ENCODE results near the gene TMEM273.

TMEM273 gene

DNA sequence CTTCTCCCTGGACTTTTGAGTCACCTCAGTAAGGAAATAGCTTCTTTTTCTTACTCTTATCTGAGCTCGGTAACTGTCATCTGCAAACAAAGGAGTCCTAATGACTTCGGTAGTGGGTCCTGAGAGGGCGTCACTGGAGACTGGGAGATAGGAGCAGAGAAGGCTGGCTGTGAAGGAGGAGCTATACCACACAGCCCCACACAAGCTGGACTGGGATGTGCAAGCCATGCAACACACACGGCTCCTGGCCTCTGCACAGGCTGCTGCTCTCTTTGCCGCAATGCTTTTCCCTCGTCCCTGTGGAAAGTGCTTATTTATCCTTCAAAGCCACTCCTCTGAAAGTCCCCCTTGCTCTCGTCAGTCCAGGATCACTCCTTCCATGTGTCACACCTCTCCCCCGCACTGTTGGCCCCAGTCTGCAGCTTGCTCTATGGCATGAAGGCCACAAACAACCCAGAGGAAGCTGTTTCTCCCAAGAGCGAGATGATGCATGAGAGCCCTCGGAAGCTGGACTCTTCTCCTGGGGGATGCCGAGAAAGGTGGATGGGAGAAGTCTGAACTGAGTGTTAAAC, 14.9 kb downstream of the TMEM273 start:
- Histone ChIP-seq H3K9me3 (ENCODE audit: control insufficient read depth, low read length) (no peaks in the 10 kb centered on the region), H3K9ac (ENCODE audit: low read length) (no peak overlapping the region), H3K4me3 (ENCODE audit: low read length) (no peak overlapping the region), H3K36me3 (ENCODE audit: control insufficient read depth, insufficient read depth, low read length) (no peaks in the 10 kb centered on the region), H3K4me1 (ENCODE audit: control insufficient read depth, insufficient read depth, low read length) (no peaks in the 10 kb centered on the region), H3K27me3 (ENCODE audit: control insufficient read depth, insufficient read depth, low read length) (no peaks in the 10 kb centered on the region)

DNA sequence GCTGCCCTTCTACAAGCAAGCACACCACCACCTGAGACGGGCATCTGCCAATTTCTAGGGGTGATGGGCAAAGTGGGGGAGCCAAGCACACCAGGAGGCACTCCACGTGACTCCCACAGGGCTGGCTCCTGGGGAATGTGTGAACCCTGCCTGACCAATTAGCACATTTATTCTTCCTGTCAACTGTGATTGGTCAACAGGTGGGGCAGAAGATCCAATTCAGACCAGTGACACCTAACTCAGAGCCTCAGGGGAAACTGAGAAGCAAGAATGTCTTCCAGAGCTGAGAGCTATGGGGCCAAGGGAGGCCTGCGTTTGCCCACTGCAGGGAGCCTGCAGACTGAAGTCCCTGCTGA, 15.4 kb downstream of the TMEM273 start:
- H3K9me3 ChIP-seq (ENCODE audit: control insufficient read depth, low read length), result no peaks in the 10 kb centered on the region
- no peaks in the 10 kb centered on the region for H3K36me3 ChIP-seq (ENCODE audit: control insufficient read depth, insufficient read depth, low read length)
- H3K9ac ChIP-seq (ENCODE audit: low read length), result no peak overlapping the region
- H3K4me3 ChIP-seq (ENCODE audit: low read length), result no peak overlapping the region
- H3K27me3 ChIP-seq (ENCODE audit: control insufficient read depth, insufficient read depth, low read length), result no peaks in the 10 kb centered on the region
- H3K4me1 ChIP-seq (ENCODE audit: control insufficient read depth, insufficient read depth, low read length), result no peaks in the 10 kb centered on the region

DNA sequence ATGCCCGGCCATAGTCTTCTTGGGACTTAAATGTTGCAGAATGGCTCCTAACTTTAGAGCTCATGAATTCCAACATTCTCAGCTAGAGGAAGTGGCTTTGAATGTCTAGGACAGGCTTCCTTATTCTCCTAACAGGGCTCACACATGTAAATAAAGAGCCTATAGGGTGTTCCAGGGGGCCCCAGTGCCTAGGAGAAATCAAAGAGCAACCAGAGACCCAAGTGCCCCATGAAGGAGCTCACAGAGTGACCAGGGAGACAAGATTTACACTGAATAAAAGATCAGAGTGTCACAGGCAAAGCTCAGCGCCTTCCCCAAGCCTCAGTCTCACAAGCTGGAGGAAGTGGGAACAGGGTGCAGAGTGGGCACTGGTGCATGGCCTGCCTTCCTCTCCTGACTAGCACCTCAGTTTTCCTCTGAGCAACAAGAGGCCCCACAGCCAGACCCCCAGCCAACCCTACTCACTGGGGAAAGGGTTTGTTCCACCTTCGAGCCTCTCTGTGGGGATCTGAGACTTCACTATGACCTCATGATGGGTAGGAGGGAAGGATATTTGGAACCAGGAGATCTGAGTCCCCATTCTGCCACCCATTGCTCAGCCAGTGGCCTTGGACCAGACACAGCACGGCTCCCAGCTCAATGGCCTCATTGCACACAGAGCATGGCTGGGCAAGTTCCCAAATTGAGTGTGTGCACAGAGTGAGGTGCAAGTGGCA, 16.0 kb downstream of the TMEM273 start:
- Histone ChIP-seq H3K9ac (ENCODE audit: low read length) (no peak overlapping the region), H3K27me3 (ENCODE audit: control insufficient read depth, insufficient read depth, low read length) (no peaks in the 10 kb centered on the region), H3K4me3 (ENCODE audit: low read length) (no peak overlapping the region), H3K9me3 (ENCODE audit: control insufficient read depth, low read length) (no peaks in the 10 kb centered on the region), H3K4me1 (ENCODE audit: control insufficient read depth, insufficient read depth, low read length) (no peaks in the 10 kb centered on the region), H3K36me3 (ENCODE audit: control insufficient read depth, insufficient read depth, low read length) (no peaks in the 10 kb centered on the region)

GRCh38 chr10:49171326-49172060, 16.7 kb downstream of the TMEM273 start:
- Histone ChIP-seq H3K4me1 (ENCODE audit: control insufficient read depth, insufficient read depth, low read length) (no peaks in the 10 kb centered on the region), H3K4me3 (ENCODE audit: low read length) (no peak overlapping the region), H3K9me3 (ENCODE audit: control insufficient read depth, low read length) (no peaks in the 10 kb centered on the region), H3K27me3 (ENCODE audit: control insufficient read depth, insufficient read depth, low read length) (no peaks in the 10 kb centered on the region), H3K36me3 (ENCODE audit: control insufficient read depth, insufficient read depth, low read length) (no peaks in the 10 kb centered on the region), H3K9ac (ENCODE audit: low read length) (no peak overlapping the region)

DNA sequence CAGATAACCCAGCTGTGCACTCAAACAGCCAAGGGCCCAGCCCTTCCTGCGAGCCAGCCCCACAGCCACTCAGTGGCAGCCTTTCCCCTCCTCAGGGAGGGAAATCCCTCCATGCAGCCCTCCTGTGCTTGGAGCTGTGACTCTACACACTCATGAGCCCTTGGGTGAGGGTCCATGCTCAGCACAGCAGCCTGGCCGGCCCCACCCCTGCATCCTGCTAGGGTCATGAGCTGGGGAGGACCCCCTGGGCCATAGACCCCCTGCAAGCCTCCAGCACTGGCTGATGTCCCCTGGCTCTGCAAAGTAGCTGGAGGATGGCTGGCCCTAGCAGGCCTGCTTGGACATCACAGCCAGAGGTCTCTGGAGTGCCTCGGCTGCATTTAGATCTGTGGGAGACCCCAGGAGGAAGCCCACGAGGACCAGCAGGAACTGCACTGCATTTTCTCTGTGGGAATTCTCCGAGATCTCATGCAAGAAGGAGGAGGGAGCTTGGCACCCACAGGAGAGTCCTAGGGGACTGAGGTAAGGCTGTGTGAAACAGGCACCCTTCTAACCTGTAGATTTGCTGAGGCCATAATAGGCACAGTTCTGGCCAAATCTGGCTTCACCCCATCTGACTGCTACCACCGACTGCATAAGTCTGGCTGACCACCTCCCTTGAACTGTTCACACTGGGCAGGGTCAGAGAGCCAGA, 17.4 kb downstream of the TMEM273 start:
- no peak overlapping the region for H3K4me3 ChIP-seq (ENCODE audit: low read length)
- no peaks in the 10 kb centered on the region for H3K27me3 ChIP-seq (ENCODE audit: control insufficient read depth, insufficient read depth, low read length)
- H3K36me3 ChIP-seq (ENCODE audit: control insufficient read depth, insufficient read depth, low read length), result no peaks in the 10 kb centered on the region
- no peak overlapping the region for H3K9ac ChIP-seq (ENCODE audit: low read length)
- no peaks in the 10 kb centered on the region for H3K4me1 ChIP-seq (ENCODE audit: control insufficient read depth, insufficient read depth, low read length)
- no peaks in the 10 kb centered on the region for H3K9me3 ChIP-seq (ENCODE audit: control insufficient read depth, low read length)

- no peak overlapping the region for H3K4me3 ChIP-seq (ENCODE audit: low read length)
- H3K4me1 ChIP-seq (ENCODE audit: control insufficient read depth, insufficient read depth, low read length), result no peaks in the 10 kb centered on the region
- H3K9ac ChIP-seq (ENCODE audit: low read length), result no peak overlapping the region
- no peaks in the 10 kb centered on the region for H3K36me3 ChIP-seq (ENCODE audit: control insufficient read depth, insufficient read depth, low read length)
- no peaks in the 10 kb centered on the region for H3K9me3 ChIP-seq (ENCODE audit: control insufficient read depth, low read length)
- H3K27me3 ChIP-seq (ENCODE audit: control insufficient read depth, insufficient read depth, low read length), result no peaks in the 10 kb centered on the region
Observed at GRCh38 chr10:49169776-49170175, 18.4 kb downstream of the TMEM273 start.

GRCh38 chr10:49168831-49169500, 19.2 kb downstream of the TMEM273 start:
- Histone ChIP-seq H3K36me3 (ENCODE audit: control insufficient read depth, insufficient read depth, low read length) (no peaks in the 10 kb centered on the region), H3K9ac (ENCODE audit: low read length) (no peak overlapping the region), H3K27me3 (ENCODE audit: control insufficient read depth, insufficient read depth, low read length) (no peaks in the 10 kb centered on the region), H3K4me3 (ENCODE audit: low read length) (no peak overlapping the region), H3K4me1 (ENCODE audit: control insufficient read depth, insufficient read depth, low read length) (no peaks in the 10 kb centered on the region), H3K9me3 (ENCODE audit: control insufficient read depth, low read length) (no peaks in the 10 kb centered on the region)

DNA sequence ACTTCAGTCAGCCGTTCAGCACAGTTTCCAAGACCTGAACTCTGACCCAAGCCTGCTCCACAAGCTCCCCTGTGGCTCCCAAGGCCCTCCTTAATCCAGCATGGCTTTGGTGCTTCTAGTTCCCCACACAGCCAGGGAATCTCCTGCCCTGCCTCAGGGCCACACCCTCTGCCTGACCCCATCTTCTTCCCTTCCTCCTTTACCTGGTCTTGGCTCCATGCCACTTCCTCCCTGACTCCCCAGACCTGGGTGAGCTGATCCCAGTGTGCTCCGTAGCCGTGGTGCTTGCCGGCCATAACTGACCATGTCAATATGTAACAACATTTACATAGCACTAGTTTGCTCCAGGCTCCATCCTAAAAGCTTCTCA, 20.0 kb downstream of the TMEM273 start:
- Histone ChIP-seq H3K4me1 (ENCODE audit: control insufficient read depth, insufficient read depth, low read length) (no peaks in the 10 kb centered on the region), H3K27me3 (ENCODE audit: control insufficient read depth, insufficient read depth, low read length) (no peaks in the 10 kb centered on the region), H3K4me3 (ENCODE audit: low read length) (no peak overlapping the region), H3K36me3 (ENCODE audit: control insufficient read depth, insufficient read depth, low read length) (no peaks in the 10 kb centered on the region), H3K9me3 (ENCODE audit: control insufficient read depth, low read length) (no peaks in the 10 kb centered on the region), H3K9ac (ENCODE audit: low read length) (no peak overlapping the region)

DNA sequence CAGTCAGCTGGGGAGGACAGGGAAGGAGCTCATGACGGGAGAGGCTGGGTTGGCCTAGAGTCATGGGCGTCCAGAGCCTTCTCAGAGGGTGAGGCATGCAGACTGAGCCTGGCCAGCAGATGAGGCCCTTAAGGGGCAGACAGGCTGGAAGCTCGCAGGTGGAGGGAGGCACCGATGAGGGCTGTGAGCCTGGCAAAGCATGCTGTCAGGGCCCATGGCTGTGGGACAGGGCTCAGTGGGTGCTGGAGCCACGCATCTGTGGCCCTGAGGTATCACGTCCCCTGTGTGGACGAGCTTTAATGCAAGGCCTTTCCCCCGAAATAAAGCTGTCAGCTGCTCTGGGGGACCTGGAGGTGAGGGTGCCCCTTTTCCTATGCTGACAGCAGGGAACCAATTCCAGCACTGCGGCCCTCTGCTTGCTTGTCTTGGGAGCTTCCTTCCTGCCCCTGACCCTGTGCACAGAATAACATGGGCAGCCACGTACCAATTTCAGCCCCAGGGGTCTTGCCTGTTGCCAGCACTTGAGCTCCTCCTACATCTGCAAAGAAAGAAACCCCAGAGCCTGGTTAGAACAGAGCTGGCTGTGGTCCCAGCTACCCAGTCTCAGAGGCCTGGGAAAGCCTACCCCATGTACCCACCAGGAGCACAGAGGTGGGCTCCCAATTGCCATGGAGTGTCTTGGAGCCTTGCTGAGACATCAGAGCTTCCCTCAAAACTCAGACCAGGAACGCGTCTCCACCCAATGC, 20.6 kb downstream of the TMEM273 start:
- Histone ChIP-seq H3K9ac (ENCODE audit: low read length) (no peak overlapping the region), H3K27me3 (ENCODE audit: control insufficient read depth, insufficient read depth, low read length) (no peaks in the 10 kb centered on the region), H3K4me1 (ENCODE audit: control insufficient read depth, insufficient read depth, low read length) (no peaks in the 10 kb centered on the region), H3K9me3 (ENCODE audit: control insufficient read depth, low read length) (no peaks in the 10 kb centered on the region), H3K4me3 (ENCODE audit: low read length) (no peak overlapping the region), H3K36me3 (ENCODE audit: control insufficient read depth, insufficient read depth, low read length) (no peaks in the 10 kb centered on the region)

DNA sequence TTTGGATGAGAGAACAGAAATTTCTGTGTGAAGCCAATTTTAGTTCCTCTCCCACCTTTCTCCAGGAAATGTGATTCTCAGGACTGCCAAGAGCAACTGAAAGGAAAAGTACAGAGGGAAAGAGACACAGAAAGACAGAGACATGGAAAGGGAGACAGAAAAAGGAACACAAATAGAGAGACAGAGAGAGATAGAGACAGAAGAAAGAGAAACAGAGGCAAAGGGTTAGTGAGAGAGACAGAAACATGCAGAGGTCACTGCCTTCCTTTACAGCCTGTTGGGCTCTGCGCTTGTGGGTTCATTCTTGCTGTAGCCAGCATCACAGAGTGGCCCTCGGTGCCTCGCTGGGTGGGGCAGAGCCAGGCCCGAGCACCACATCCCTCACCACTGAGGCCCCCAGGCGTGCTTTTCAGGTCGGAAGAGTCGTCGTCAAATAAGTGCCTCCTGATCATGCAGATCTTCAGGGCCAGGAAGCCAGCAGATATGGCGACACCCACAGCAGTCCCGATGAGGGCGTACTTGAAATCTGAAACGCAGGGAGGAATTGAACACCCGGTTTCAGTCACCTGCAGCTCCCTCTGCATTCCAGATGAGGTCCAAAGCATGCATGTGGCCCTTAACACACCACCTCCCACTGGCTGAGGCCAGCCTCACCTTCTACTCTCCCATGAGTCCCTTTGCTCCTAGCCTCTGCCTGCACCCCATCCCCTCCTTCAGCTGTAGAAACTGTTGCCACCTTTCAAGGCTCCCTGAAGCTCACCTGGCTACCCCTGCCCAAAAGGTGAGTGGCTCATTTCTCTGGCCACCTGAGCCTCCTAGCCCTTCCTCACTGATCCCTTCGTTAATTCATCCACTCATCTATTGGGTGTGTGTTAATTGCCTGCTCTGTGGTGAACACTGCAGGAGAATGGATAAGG, 21.4 kb downstream of the TMEM273 start:
- H3K4me1 ChIP-seq (ENCODE audit: control insufficient read depth, insufficient read depth, low read length), result no peaks in the 10 kb centered on the region
- H3K36me3 ChIP-seq (ENCODE audit: control insufficient read depth, insufficient read depth, low read length), result no peaks in the 10 kb centered on the region

More for the DNA sequence above, 21.4 kb downstream of the TMEM273 start:
- H3K4me3 ChIP-seq (ENCODE audit: low read length), result no peak overlapping the region
- H3K9me3 ChIP-seq (ENCODE audit: control insufficient read depth, low read length), result no peaks in the 10 kb centered on the region
- H3K9ac ChIP-seq (ENCODE audit: low read length), result no peak overlapping the region
- H3K27me3 ChIP-seq (ENCODE audit: control insufficient read depth, insufficient read depth, low read length), result no peaks in the 10 kb centered on the region
